Muscle layer of duodenum (tissue), 2 donors: ENCODE measurements around the gene IFT74.

ENCODE experiments used
- H3K27ac ChIP-seq: one replicate; pipeline ENCODE4 v1.7.0; 2013; ENCODE audit warnings: mild to moderate bottlenecking, low read length
- H3K27me3 ChIP-seq: one replicate; pipeline ENCODE4 v1.7.0; 2013; ENCODE audit warnings: low read depth, mild to moderate bottlenecking, control low read depth, low read length
- H3K36me3 ChIP-seq, 2 donors: one replicate each; pipeline ENCODE4 v1.7.0; 2013; ENCODE audit warnings: low read length in 2 of 2, control low read depth in 1 of 2, mild to moderate bottlenecking in 1 of 2; ENCODE audit not compliant: insufficient read depth in 2 of 2, control insufficient read depth in 1 of 2
- H3K4me1 ChIP-seq, 2 donors: one replicate each; pipeline ENCODE4 v1.7.0; 2013; ENCODE audit warnings: low read length in 2 of 2, mild to moderate bottlenecking in 2 of 2, control low read depth in 1 of 2, moderate library complexity in 1 of 2; ENCODE audit not compliant: insufficient read depth in 2 of 2, control insufficient read depth in 1 of 2
- H3K4me3 ChIP-seq, 2 donors: one replicate each; pipeline ENCODE4 v1.7.0; 2013; ENCODE audit warnings: low read length in 2 of 2, low read depth in 1 of 2, mild to moderate bottlenecking in 1 of 2
- H3K9me3 ChIP-seq, 2 donors: one replicate each; pipeline ENCODE4 v1.7.0; 2013; ENCODE audit warnings: low read length in 2 of 2, control low read depth in 1 of 2, mild to moderate bottlenecking in 1 of 2; ENCODE audit not compliant: control insufficient read depth in 1 of 2
- donor health status: healthy.

IFT74 gene

GRCh38 chr9:26975728-26976707 lies 19.8 kb downstream of the IFT74 start:
- Histone ChIP-seq H3K9me3 (no peaks in the 10 kb centered on the region), H3K4me1 (peaks cover 0 to 15% of the 10 kb centered on the region in 2 donors), H3K27me3 (no peaks in the 10 kb centered on the region), H3K36me3 (peaks cover 0 to 8% of the 10 kb centered on the region in 2 donors), H3K27ac (no peak overlapping the region), H3K4me3 (no peak overlapping the region)

DNA sequence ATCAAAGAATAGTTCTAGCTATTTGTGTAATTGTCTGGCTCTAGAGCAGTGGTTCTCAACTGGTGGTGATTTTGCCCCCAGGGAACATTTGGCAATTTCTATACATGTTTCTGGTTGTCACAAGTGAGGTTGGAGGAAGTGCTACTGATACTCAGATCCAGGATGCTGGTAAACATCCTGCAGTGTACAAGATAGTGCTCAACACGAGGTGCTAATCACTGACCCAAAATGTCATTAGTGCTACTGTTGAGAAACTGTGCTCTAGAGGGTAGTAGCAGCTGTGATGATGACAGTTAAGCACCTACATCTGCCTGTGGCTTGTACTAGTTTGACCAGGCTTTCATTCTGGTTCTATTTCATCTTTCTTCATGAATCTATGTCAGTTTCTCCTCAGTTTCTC lies 27.1 kb downstream of the IFT74 start:
- peaks cover 5 to 27% of the 10 kb centered on the region in 2 donors for H3K36me3 ChIP-seq
- no peak overlapping the region for H3K4me3 ChIP-seq
- H3K4me1 ChIP-seq, result no peaks in the 10 kb centered on the region
- H3K27me3 ChIP-seq, result no peaks in the 10 kb centered on the region
- H3K27ac ChIP-seq, result no peak overlapping the region
- no peaks in the 10 kb centered on the region for H3K9me3 ChIP-seq

DNA sequence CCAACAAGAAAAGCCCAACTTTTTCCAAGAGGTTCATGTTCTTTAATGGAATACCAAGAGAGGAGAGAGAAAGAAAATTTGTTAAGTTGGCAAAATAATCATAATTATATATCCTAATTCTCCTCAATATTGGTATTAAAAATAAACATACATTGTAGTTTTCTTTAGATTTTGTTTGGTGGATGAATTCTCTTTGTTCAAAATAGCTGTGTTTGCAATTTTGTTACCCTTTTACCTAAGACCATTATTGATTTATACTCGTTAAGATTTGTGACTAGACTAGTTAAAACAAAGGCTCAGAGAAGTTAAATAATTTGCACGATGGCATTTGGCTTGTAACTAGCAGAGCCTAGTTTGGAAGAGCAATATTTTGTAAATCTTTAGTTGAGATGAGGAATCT lies 39.6 kb downstream of the IFT74 start:
- Histone ChIP-seq H3K9me3 (no peaks in the 10 kb centered on the region), H3K36me3 (peaks cover 6 to 8% of the 10 kb centered on the region in 2 donors), H3K4me1 (no peaks in the 10 kb centered on the region), H3K4me3 (no peak overlapping the region), H3K27ac (no peak overlapping the region), H3K27me3 (no peaks in the 10 kb centered on the region)

DNA sequence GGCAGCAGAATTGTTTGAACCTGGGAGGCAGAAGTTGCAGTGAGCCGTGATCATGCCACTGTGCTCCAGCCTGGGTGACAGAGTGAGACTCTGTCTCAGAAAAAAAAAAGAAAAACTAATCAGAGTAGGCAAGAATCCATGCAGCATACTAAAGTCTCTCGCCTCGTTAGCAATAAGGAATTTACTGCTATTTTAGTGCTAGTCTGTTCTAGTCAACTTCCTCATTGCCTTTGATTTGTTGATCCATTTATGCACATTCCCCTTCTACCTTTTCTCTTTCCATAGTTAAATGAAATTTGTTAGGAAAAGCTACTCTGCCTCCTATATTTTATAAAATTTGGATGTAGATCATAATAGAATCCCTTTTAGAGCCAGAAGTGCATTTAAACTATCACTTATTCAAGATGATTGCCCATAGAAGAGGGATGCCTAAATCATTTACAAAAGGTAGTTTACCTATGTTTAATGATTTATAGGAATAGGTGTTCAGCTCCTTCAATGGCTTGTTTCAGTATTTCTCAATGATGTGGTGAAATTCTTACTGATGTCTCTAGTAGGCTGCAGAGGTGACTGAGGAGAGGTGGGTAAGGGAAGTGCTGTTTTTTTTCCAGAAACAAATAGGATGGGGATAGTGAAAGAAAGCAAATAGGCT lies 47.3 kb downstream of the IFT74 start:
- Histone ChIP-seq H3K4me3 (peak overlapping the region in 1 of 2 donors; percentile 32), H3K4me1 (no peaks in the 10 kb centered on the region), H3K27ac (no peak overlapping the region), H3K27me3 (no peaks in the 10 kb centered on the region), H3K36me3 (no peaks in the 10 kb centered on the region), H3K9me3 (no peaks in the 10 kb centered on the region)

DNA sequence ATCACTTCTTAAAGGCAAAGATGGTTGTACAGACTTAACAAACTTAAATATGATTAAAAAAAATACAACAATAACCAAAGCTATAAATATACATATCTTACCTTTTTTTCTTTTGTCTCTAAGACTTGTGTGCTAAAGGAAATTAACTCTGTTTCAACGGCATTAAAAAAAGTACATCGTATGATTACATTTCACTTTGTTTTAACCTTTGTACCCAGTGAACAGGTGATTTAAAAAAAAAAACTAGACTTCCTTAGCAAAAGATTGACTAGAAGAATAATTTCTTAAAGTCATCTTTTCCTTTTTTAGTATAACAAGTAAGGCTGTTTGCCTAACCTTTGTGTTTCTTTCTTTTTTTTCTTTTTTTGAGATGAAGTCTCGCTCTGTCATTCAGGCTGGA lies 49.3 kb downstream of the IFT74 start, which contains the start of gene LRRC19:
TSS of gene LRRC19 (minus strand) at position 182 of the 400 bp plus-strand sequence. CDS start 5,978 bp downstream, outside the sequence.
- no peaks in the 10 kb centered on the region for H3K4me1 ChIP-seq
- H3K27me3 ChIP-seq, result no peaks in the 10 kb centered on the region
- H3K27ac ChIP-seq, result no peak within 1 kb of the TSS
- H3K36me3 ChIP-seq, result peaks cover 0 to 4% of the 10 kb centered on the region in 2 donors
- peak within 1 kb of the TSS in 1 of 2 donors; percentile 32 for H3K4me3 ChIP-seq
- H3K9me3 ChIP-seq, result no peaks in the 10 kb centered on the region

- Histone ChIP-seq H3K27ac (no peak overlapping the region), H3K9me3 (no peaks in the 10 kb centered on the region), H3K36me3 (peaks cover 4 to 53% of the 10 kb centered on the region in 2 donors), H3K4me3 (no peak overlapping the region), H3K27me3 (no peaks in the 10 kb centered on the region), H3K4me1 (no peaks in the 10 kb centered on the region)
Measured at GRCh38 chr9:27019589-27019988, 63.4 kb downstream of the IFT74 start.

DNA sequence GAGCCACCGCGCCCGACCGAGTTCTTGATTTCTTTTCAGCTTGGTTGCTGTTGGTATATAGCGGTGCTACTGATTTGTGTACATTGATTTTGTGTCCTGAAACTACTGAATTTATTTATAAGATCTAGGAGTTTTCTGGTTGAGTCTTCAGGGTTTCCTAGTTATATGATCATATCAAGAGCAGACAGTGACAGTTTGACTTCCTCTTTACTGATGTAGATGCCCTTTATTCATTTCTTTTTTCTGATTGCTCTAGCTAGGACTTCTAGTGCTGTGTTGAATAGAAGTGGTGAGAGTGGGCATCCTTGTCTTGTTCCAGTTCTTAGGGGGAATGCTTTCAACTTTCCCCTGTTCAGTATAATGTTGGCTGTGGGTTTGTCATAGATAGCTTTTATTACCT lies 66.7 kb downstream of the IFT74 start:
- Histone ChIP-seq H3K36me3 (peaks cover 0 to 29% of the 10 kb centered on the region in 2 donors), H3K27me3 (no peaks in the 10 kb centered on the region), H3K9me3 (no peaks in the 10 kb centered on the region), H3K4me1 (no peaks in the 10 kb centered on the region), H3K4me3 (no peak overlapping the region), H3K27ac (no peak overlapping the region)

DNA sequence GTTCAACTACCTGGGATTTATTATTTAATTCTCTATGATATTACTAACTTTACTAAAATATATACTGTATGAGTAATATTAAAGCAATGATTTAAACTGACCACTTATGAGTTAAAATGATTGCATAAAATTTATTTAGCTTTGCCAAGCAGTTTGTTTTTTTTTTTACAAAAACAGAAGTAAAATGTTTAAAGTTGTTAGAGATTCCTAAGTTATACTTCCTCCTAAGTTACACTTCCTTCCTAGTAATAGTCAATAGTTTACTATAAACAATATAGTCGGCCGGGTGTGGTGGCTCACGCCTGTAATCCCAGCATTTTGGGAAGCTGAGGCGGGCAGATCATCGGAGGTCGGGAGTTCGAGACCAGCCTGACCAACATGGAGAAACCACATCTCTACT lies 73.0 kb downstream of the IFT74 start:
- H3K4me1 ChIP-seq, result no peaks in the 10 kb centered on the region
- H3K4me3 ChIP-seq, result no peak overlapping the region
- no peak overlapping the region for H3K27ac ChIP-seq
- no peaks in the 10 kb centered on the region for H3K9me3 ChIP-seq
- H3K36me3 ChIP-seq, result peaks cover 0 to 5% of the 10 kb centered on the region in 2 donors
- no peaks in the 10 kb centered on the region for H3K27me3 ChIP-seq

- Histone ChIP-seq H3K27ac (no peak overlapping the region), H3K4me3 (no peak overlapping the region), H3K4me1 (no peaks in the 10 kb centered on the region), H3K27me3 (no peaks in the 10 kb centered on the region), H3K9me3 (no peaks in the 10 kb centered on the region), H3K36me3 (no peaks in the 10 kb centered on the region)
Measured at GRCh38 chr9:27033815-27034403, 77.7 kb downstream of the IFT74 start.

GRCh38 chr9:27037499-27037898 lies 81.3 kb downstream of the IFT74 start:
- H3K4me3 ChIP-seq, result no peak overlapping the region
- H3K36me3 ChIP-seq, result no peaks in the 10 kb centered on the region
- H3K27ac ChIP-seq, result no peak overlapping the region

GRCh38 chr9:27041746-27042145 lies 85.5 kb downstream of the IFT74 start:
- Histone ChIP-seq H3K36me3 (peaks cover 0 to 9% of the 10 kb centered on the region in 2 donors), H3K4me1 (no peaks in the 10 kb centered on the region), H3K4me3 (no peak overlapping the region), H3K9me3 (no peaks in the 10 kb centered on the region), H3K27me3 (no peaks in the 10 kb centered on the region), H3K27ac (no peak overlapping the region)

More at GRCh38 chr9:27037499-27037898, 81.3 kb downstream of the IFT74 start:
- no peaks in the 10 kb centered on the region for H3K4me1 ChIP-seq
- H3K27me3 ChIP-seq, result no peaks in the 10 kb centered on the region
- H3K9me3 ChIP-seq, result no peaks in the 10 kb centered on the region
